ENCODE measurements around the gene KMT2B. TPM values are rescaled to one million over a fixed set of nuclear protein-coding genes. Genes with fewer than 3 reads are reported as not detected.

KMT2B gene
- total RNA-seq, 1 experiment from 2014 or later = 10.8 TPM

- no peak for TF ChIP-seq CTCF (conservative IDR thresholded peaks at IDR 0.05; ENCODE audit: low read depth, low read length)
- TF ChIP-seq EZH2phosphoT487 (IDR thresholded peaks at IDR 0.05; ENCODE audit: borderline replicate concordance, low read length) = no peak
- TF ChIP-seq EZH2 (IDR thresholded peaks at IDR 0.05; ENCODE audit: low read length, unreplicated experiment) = no peak
- DNase-seq (no peak), ATAC-seq (no peak)
- no peaks in the 10 kb centered on the region for H4K20me1 ChIP-seq (ENCODE audit: low read length)
- H3K4me3 ChIP-seq (ENCODE audit: low read length) = peak overlapping the region; percentile 90
- no peak overlapping the region for H3K27ac ChIP-seq (ENCODE audit: low read length)
- H3K9me2 ChIP-seq (replicated peaks; ENCODE audit: low read length) = no peaks in the 10 kb centered on the region
- H3K9ac ChIP-seq (ENCODE audit: low read length) = peak overlapping the region; percentile 96
- intact Hi-C loops (cut with micrococcal nuclease) = no loop called here
- CTCF ChIA-PET = no interaction called here
- H3K36me3 ChIP-seq (ENCODE audit: low read depth, low read length) = no peaks in the 10 kb centered on the region
- H3K4me1 ChIP-seq (ENCODE audit: insufficient read depth, low read length) = peaks cover 23% of the 10 kb centered on the region
- H2AFZ ChIP-seq (ENCODE audit: low read length) = peak overlapping the region; percentile 69
- no peaks in the 10 kb centered on the region for H3K9me3 ChIP-seq (ENCODE audit: low read length)
- H3K27me3 ChIP-seq (ENCODE audit: low read length) = no peaks in the 10 kb centered on the region
- peaks cover 26% of the 10 kb centered on the region for H3K79me2 ChIP-seq (ENCODE audit: low read length)
- peak overlapping the region; percentile 96 for H3K4me2 ChIP-seq (ENCODE audit: low read length)
- no TSS peak for BruUV-seq (replicated peaks)
- POLR2A ChIA-PET (ENCODE audit: unreplicated experiment) = no interaction called here
- H3F3A ChIP-seq (ENCODE audit: low read length, unreplicated experiment) = no peaks in the 10 kb centered on the region
These were observed 28.3 kb downstream of the KMT2B start for GRCh38 chr19:35746087-35746462.

- Histone ChIP-seq H3K4me3 (ENCODE audit: low read length) (peak overlapping the region; percentile 90), H3K27me3 (ENCODE audit: low read length) (no peaks in the 10 kb centered on the region), H3K9me2 (replicated peaks; ENCODE audit: low read length) (no peaks in the 10 kb centered on the region), H3K4me2 (ENCODE audit: low read length) (peak overlapping the region; percentile 96), H3K9me3 (ENCODE audit: low read length) (no peaks in the 10 kb centered on the region), H3K9ac (ENCODE audit: low read length) (peak overlapping the region; percentile 96), H3K36me3 (ENCODE audit: low read depth, low read length) (no peaks in the 10 kb centered on the region), H3K79me2 (ENCODE audit: low read length) (peaks cover 26% of the 10 kb centered on the region), H3F3A (ENCODE audit: low read length, unreplicated experiment) (no peaks in the 10 kb centered on the region), H2AFZ (ENCODE audit: low read length) (no peak overlapping the region), H3K27ac (ENCODE audit: low read length) (no peak overlapping the region), H3K4me1 (ENCODE audit: insufficient read depth, low read length) (peaks cover 23% of the 10 kb centered on the region), H4K20me1 (ENCODE audit: low read length) (no peaks in the 10 kb centered on the region)
- no TSS peak for BruUV-seq (replicated peaks)
- intact Hi-C loops (cut with micrococcal nuclease) = no loop called here
- ATAC-seq = no peak
- DNase-seq = no peak
- ChIA-PET CTCF (no interaction called here), POLR2A (ENCODE audit: unreplicated experiment) (no interaction called here)
- TF ChIP-seq CTCF (conservative IDR thresholded peaks at IDR 0.05; ENCODE audit: low read depth, low read length) = no peak
- no peak for TF ChIP-seq EZH2 (IDR thresholded peaks at IDR 0.05; ENCODE audit: low read length, unreplicated experiment)
- no peak for TF ChIP-seq EZH2phosphoT487 (IDR thresholded peaks at IDR 0.05; ENCODE audit: borderline replicate concordance, low read length)
These were observed 28.7 kb downstream of the KMT2B start for GRCh38 chr19:35746531-35746930.

GRCh38 chr19:35748106-35749020 lies 30.6 kb downstream of the KMT2B start, which contains the start of gene LIN37:
Gene LIN37 (plus strand): TSS chr19:35748576. CDS start chr19:35748725, 149 bp downstream.
- ChIA-PET CTCF (no interaction called here), POLR2A (ENCODE audit: unreplicated experiment) (interaction anchor here (0.6 kb wide), 1 partner anchor 77 kb away, joined by 3 read pairs; no protein-coding TSS in a partner anchor)
- BruUV-seq (replicated peaks) = TSS peak; percentile 63
- no peaks in the 10 kb centered on the region for H3F3A ChIP-seq (ENCODE audit: low read length, unreplicated experiment)
- peaks cover 23% of the 10 kb centered on the region for H3K4me1 ChIP-seq (ENCODE audit: insufficient read depth, low read length)
- peak; percentile 97 for DNase-seq
- H3K27ac ChIP-seq (ENCODE audit: low read length) = no peak within 1 kb of the TSS
- H3K36me3 ChIP-seq (ENCODE audit: low read depth, low read length) = no peaks in the 10 kb centered on the region
- no peaks in the 10 kb centered on the region for H3K9me2 ChIP-seq (replicated peaks; ENCODE audit: low read length)
- peak within 1 kb of the TSS; percentile 100 for H3K4me3 ChIP-seq (ENCODE audit: low read length)
- no peaks in the 10 kb centered on the region for H3K9me3 ChIP-seq (ENCODE audit: low read length)
- intact Hi-C loops (cut with micrococcal nuclease) = loop anchor here (1.0 kb wide), 1 partner anchor 183 kb away; no protein-coding TSS in a partner anchor
- H3K9ac ChIP-seq (ENCODE audit: low read length) = peak within 1 kb of the TSS; percentile 89
- H2AFZ ChIP-seq (ENCODE audit: low read length) = peak within 1 kb of the TSS; percentile 96
- H3K4me2 ChIP-seq (ENCODE audit: low read length) = peak within 1 kb of the TSS; percentile 97
- TF ChIP-seq CTCF (conservative IDR thresholded peaks at IDR 0.05; ENCODE audit: low read depth, low read length) = no peak
- no peak for TF ChIP-seq EZH2 (IDR thresholded peaks at IDR 0.05; ENCODE audit: low read length, unreplicated experiment)
- no peak for TF ChIP-seq EZH2phosphoT487 (IDR thresholded peaks at IDR 0.05; ENCODE audit: borderline replicate concordance, low read length)
- no peaks in the 10 kb centered on the region for H4K20me1 ChIP-seq (ENCODE audit: low read length)
- H3K27me3 ChIP-seq (ENCODE audit: low read length) = no peaks in the 10 kb centered on the region
- peaks cover 26% of the 10 kb centered on the region for H3K79me2 ChIP-seq (ENCODE audit: low read length)
- peak; percentile 83 for ATAC-seq

Data from PC-3 (cell line).